ENCODE results near the gene USP30. TPM values are rescaled to one million over a fixed set of nuclear protein-coding genes. Genes with fewer than 3 reads are reported as not detected.

Gene USP30
- polyA plus RNA-seq, 3 donors from 2014 or later, result 10.2 to 17.5 (median 12.8) TPM

DNA sequence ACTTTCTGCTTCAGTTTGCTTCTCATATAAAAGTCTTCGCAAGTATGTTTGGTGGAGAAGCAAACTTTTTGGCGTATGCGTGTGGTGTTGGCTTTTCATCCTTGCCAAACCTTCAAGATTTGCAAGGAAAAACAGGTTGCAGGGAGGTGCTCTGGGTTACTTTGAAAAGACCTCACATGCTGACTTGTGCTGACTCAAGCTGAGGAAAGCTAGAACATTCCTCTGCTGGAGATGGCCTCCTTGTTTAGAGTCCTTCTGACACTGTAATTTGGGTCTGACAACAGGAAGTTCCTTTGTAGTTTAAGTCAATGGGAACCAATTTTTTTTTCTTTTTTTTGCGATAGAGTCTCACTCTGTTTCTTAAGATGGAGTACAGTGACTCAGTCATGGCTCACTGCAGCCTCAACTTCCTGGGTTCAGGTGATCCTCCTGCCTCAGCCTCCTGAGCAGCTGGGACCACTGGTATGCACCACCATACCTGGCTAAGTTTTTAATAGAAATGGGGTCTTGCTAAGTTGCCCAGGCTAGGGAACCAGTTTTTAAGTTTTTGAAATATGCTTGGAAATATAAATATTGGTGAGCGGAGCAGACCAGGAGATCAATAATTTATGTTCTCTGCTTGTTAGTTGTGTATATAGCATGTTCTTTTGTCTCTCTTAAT, 61.4 kb downstream of the USP30 start:
- peaks cover 1 to 10% of the 10 kb centered on the region in 2 donors for H3K4me1 Mint-ChIP-seq
- H3K4me3 Mint-ChIP-seq, result no peak overlapping the region
- peaks cover 0 to 2% (median 0%) of the 10 kb centered on the region in 3 donors for H3K27me3 Mint-ChIP-seq (ENCODE audit: low read depth in 3 of 3)

DNA sequence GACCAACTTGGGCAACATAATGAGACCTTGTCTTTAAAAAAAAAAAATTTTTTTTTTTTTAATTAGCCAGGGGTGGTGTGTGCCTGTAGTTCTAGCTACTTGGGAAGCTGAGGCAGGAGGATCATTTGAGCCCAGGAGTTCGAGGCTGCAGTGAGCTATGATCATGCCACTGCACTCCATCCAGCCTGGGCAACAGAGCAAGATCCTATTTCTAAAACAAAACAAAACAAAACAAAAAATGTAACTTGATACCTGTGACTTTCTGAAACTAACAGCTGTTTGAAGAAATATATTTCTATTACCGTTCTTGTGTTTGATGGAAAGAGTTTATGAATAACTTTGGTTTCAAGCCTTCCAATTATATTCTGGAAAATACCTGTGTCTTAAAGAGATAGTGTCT, 62.3 kb downstream of the USP30 start:
- Mint-ChIP-seq H3K36me3 (peaks cover 0 to 2% (median 0%) of the 10 kb centered on the region in 3 donors), H3K4me1 (peaks cover 1 to 10% of the 10 kb centered on the region in 2 donors), H3K27me3 (ENCODE audit: low read depth in 3 of 3) (peaks cover 0 to 2% (median 0%) of the 10 kb centered on the region in 3 donors), H3K27ac (no peak overlapping the region), H3K9me3 (no peaks in the 10 kb centered on the region), H3K4me3 (no peak overlapping the region)
- no peak for DNase-seq

More for the DNA sequence above, 61.4 kb downstream of the USP30 start:
- Mint-ChIP-seq H3K9me3 (no peaks in the 10 kb centered on the region), H3K36me3 (peaks cover 0 to 7% (median 4%) of the 10 kb centered on the region in 3 donors), H3K27ac (no peak overlapping the region)
- no peak for DNase-seq

DNA sequence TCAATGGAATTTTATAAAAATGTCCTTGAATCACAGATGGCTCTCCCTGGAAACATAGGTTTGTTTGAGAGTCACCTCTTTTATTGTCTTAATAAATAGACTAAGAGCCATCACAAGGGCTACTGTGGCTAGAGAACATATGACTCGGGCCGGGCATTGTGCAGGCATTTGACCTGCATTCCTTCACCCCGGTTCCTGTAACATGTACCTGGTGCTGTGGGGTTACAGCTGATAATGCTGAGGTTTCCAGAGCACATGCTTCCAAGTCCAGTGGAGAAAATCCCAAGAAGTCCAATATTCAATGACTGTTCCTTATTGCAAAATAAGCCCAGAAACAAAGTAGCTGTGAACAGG, 63.0 kb downstream of the USP30 start:
- no peaks in the 10 kb centered on the region for H3K36me3 Mint-ChIP-seq
- H3K4me3 Mint-ChIP-seq, result no peak overlapping the region
- peaks cover 0 to 2% (median 0%) of the 10 kb centered on the region in 3 donors for H3K27me3 Mint-ChIP-seq (ENCODE audit: low read depth in 3 of 3)
- H3K4me1 Mint-ChIP-seq, result peaks cover 1 to 10% of the 10 kb centered on the region in 2 donors
- DNase-seq, result no peak
- H3K9me3 Mint-ChIP-seq, result no peaks in the 10 kb centered on the region
- H3K27ac Mint-ChIP-seq, result no peak overlapping the region

DNA sequence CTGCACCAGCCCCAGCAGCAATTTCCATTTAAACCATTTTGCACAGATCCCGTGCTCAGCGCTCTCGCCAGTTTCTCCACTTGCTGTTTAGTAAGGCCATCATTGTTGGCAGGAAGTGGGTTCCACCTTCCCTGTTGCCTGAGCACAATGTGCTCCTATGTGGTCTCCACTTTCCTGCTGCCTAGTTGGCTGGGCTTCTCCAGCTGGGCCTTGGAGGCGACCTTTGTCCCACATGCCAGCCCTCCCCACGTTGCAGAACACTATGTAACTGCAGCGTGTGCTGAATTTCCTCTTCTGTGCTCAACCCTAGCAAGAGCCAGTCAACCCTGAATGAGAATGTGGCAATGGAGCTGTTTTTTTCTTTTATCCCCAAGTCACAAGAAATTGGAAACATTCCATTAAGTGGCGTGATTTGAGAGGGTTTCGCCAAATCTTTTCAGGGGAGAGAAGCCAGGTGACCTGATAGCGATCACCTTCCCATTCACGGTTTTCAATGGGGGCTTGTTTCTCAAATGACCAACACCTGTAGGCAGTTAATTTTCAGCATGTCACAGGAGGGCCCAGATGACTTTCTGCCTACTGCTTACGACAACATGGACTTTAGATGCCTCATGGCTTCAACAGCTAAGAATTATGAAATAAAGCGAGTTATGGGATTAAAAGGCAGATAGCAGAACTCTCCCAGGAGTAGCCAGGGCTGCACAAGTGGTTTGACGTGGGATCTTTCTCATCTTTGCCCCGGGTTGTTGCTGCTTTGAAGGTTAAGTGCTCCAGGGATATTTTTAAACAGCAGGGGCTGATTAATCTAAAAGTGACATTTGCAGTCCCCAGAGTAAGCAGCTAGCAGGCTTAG, 63.6 kb downstream of the USP30 start, which contains the start of gene ACACB:
TSS of gene ACACB (plus strand) at position 830 of the 853 bp plus-strand sequence. CDS start 22,819 bp downstream, outside the sequence.
- Mint-ChIP-seq H3K4me3 (no peak within 1 kb of the TSS), H3K36me3 (no peaks in the 10 kb centered on the region), H3K4me1 (peaks cover 1 to 10% of the 10 kb centered on the region in 2 donors), H3K27ac (no peak within 1 kb of the TSS), H3K27me3 (ENCODE audit: low read depth in 3 of 3) (peaks cover 0 to 2% (median 0%) of the 10 kb centered on the region in 3 donors), H3K9me3 (no peaks in the 10 kb centered on the region)
- DNase-seq, result no peak

DNA sequence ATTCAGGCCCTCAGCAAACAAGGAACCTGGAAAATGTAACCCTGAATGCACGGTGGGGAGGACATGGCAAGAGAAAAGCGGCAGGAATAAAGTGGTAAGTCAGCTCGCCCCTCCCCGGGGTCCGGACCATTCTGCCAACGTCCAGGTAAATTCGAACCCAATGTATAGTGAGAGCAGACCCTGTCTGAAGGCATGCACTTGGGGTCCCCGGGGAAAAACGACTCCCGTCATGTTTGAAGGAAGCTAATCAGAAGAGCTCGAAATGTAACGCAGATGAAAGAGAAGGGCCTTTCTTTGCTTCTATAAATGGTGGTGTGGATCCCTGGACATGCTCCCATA, 64.2 kb downstream of the USP30 start:
- Mint-ChIP-seq H3K27ac (no peak overlapping the region), H3K36me3 (no peaks in the 10 kb centered on the region), H3K4me1 (peaks cover 1 to 9% of the 10 kb centered on the region in 2 donors), H3K9me3 (no peaks in the 10 kb centered on the region), H3K4me3 (no peak overlapping the region), H3K27me3 (ENCODE audit: low read depth in 3 of 3) (peaks cover 0 to 2% (median 0%) of the 10 kb centered on the region in 3 donors)
- DNase-seq, result no peak

DNA sequence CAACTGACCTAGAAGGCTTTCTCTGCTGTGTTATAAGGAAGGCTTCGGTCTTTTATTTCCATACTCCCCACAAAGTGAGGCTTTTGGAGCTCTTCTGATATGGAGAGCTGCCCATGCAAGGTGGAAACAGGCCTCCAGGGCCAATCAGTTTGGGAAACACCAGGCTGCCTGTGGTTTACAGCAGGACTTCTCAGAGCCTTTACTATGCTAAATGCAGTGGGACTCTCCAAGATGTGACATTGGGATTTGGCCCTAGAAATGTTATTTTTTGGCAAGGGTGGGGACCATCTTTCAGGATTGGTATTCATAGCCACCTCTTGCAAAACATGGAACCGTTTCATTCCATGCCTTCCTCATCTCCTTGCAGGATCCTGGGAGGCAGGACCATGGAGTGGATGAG, 67.7 kb downstream of the USP30 start:
- Mint-ChIP-seq H3K36me3 (peaks cover 0 to 3% (median 0%) of the 10 kb centered on the region in 3 donors), H3K27me3 (ENCODE audit: low read depth in 3 of 3) (peaks cover 0 to 2% (median 0%) of the 10 kb centered on the region in 3 donors), H3K4me3 (no peak overlapping the region), H3K4me1 (peaks cover 0 to 6% of the 10 kb centered on the region in 2 donors), H3K27ac (no peak overlapping the region), H3K9me3 (no peaks in the 10 kb centered on the region)
- no peak for DNase-seq

GRCh38 chr12:109120557-109120956, 68.2 kb downstream of the USP30 start:
- no peak overlapping the region for H3K4me3 Mint-ChIP-seq
- no peak overlapping the region for H3K27ac Mint-ChIP-seq
- H3K4me1 Mint-ChIP-seq, result peaks cover 3 to 11% of the 10 kb centered on the region in 2 donors
- no peak for DNase-seq
- H3K27me3 Mint-ChIP-seq (ENCODE audit: low read depth in 3 of 3), result peaks cover 0 to 2% (median 0%) of the 10 kb centered on the region in 3 donors
- H3K36me3 Mint-ChIP-seq, result peaks cover 0 to 3% (median 0%) of the 10 kb centered on the region in 3 donors
- H3K9me3 Mint-ChIP-seq, result no peaks in the 10 kb centered on the region

- peaks cover 0 to 2% (median 2%) of the 10 kb centered on the region in 3 donors for H3K27me3 Mint-ChIP-seq (ENCODE audit: low read depth in 3 of 3)
- H3K4me1 Mint-ChIP-seq, result peaks cover 7 to 11% of the 10 kb centered on the region in 2 donors
- H3K27ac Mint-ChIP-seq, result no peak overlapping the region
- peaks cover 0 to 3% (median 0%) of the 10 kb centered on the region in 3 donors for H3K36me3 Mint-ChIP-seq
- H3K9me3 Mint-ChIP-seq, result no peaks in the 10 kb centered on the region
- DNase-seq, result no peak
- H3K4me3 Mint-ChIP-seq, result no peak overlapping the region
Measured at GRCh38 chr12:109121346-109121880, 69.0 kb downstream of the USP30 start.

- H3K4me3 Mint-ChIP-seq, result no peak overlapping the region
- H3K27ac Mint-ChIP-seq, result peak overlapping the region in 1 of 6 donors; percentile 40
- no peak for DNase-seq
- H3K36me3 Mint-ChIP-seq, result peaks cover 0 to 3% (median 0%) of the 10 kb centered on the region in 3 donors
- H3K27me3 Mint-ChIP-seq (ENCODE audit: low read depth in 3 of 3), result peaks cover 0 to 2% (median 2%) of the 10 kb centered on the region in 3 donors
- peaks cover 7 to 11% of the 10 kb centered on the region in 2 donors for H3K4me1 Mint-ChIP-seq
- no peaks in the 10 kb centered on the region for H3K9me3 Mint-ChIP-seq
Measured at GRCh38 chr12:109124878-109125648, 72.7 kb downstream of the USP30 start.

DNA sequence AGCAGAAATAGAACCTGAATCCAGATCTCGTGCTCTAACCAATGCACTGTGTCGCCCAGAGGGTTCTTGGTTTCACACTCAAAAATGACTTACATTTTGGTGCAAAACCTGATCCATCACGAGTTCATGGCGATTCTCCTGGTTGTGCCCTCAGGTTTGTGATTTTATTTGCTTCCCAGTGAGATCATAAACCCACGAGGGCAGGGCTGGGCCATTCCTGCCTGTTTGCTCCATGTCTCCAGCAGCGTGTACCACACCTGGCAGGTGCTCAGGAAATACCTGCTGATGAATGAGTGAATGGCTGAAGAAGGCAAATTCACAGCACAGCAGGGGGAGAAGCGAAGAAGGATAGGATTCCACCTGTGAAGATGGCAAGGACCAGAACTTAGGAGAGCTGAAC, 73.4 kb downstream of the USP30 start:
- Mint-ChIP-seq H3K36me3 (peaks cover 0 to 3% (median 0%) of the 10 kb centered on the region in 3 donors), H3K4me3 (no peak overlapping the region), H3K9me3 (no peaks in the 10 kb centered on the region), H3K4me1 (peaks cover 7 to 11% of the 10 kb centered on the region in 2 donors), H3K27me3 (ENCODE audit: low read depth in 3 of 3) (peaks cover 0 to 2% (median 2%) of the 10 kb centered on the region in 3 donors), H3K27ac (no peak overlapping the region)
- DNase-seq, result no peak

DNA sequence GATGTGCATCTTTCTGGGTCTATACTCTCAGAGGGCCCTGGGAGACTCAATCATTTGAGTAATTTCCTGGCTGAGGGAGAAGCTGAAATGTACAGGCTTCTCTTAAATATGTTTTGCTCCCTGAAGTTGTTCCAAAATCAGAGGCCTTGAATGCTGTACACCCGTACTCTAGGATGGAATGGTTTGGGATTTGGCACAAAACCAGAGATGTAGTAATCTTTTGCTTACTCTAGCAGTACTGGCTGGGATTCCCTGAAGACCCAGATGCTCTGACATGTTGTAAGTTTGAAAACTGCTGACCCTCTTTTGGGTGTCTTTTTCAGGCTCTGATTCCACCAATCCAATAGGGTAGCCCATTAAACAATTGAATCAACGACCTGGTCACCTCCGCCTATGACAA, 74.4 kb downstream of the USP30 start:
- Mint-ChIP-seq H3K27ac (no peak overlapping the region), H3K9me3 (no peaks in the 10 kb centered on the region), H3K4me1 (peaks cover 7 to 11% of the 10 kb centered on the region in 2 donors), H3K27me3 (ENCODE audit: low read depth in 3 of 3) (peaks cover 0 to 2% (median 0%) of the 10 kb centered on the region in 3 donors), H3K4me3 (no peak overlapping the region), H3K36me3 (peaks cover 0 to 3% (median 0%) of the 10 kb centered on the region in 3 donors)
- no peak for DNase-seq

GRCh38 chr12:109127533-109128242, 75.3 kb downstream of the USP30 start:
- peaks cover 7 to 11% of the 10 kb centered on the region in 2 donors for H3K4me1 Mint-ChIP-seq
- peaks cover 0 to 4% (median 2%) of the 10 kb centered on the region in 3 donors for H3K27me3 Mint-ChIP-seq (ENCODE audit: low read depth in 3 of 3)
- no peak overlapping the region for H3K4me3 Mint-ChIP-seq
- peaks cover 0 to 3% (median 0%) of the 10 kb centered on the region in 3 donors for H3K36me3 Mint-ChIP-seq
- no peak overlapping the region for H3K27ac Mint-ChIP-seq
- no peak for DNase-seq
- no peaks in the 10 kb centered on the region for H3K9me3 Mint-ChIP-seq
